ENCODE results near the gene ATP11C.

Gene ATP11C

DNA sequence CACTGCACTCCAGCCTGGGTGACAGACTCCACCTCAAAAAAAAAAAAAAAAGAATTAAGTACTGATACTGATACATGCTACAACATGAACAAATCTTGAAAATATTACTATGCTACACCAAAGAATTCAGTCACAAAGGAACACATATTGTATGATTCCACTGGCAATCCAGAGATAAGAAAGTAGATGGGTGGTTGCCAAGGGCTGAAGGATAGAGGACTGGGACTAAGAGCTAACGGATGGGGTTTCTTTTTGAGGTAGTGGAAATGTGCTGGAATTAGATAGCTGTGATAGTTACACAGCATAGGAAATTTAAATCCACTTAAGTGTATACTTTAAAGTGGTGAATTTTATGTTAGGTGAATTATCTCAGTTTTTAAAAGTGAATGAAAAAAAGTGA, 12.5 kb downstream of the ATP11C start:
- no peak for DNase-seq (ENCODE audit: low spot score)
- TF ChIP-seq, protein P1, sequence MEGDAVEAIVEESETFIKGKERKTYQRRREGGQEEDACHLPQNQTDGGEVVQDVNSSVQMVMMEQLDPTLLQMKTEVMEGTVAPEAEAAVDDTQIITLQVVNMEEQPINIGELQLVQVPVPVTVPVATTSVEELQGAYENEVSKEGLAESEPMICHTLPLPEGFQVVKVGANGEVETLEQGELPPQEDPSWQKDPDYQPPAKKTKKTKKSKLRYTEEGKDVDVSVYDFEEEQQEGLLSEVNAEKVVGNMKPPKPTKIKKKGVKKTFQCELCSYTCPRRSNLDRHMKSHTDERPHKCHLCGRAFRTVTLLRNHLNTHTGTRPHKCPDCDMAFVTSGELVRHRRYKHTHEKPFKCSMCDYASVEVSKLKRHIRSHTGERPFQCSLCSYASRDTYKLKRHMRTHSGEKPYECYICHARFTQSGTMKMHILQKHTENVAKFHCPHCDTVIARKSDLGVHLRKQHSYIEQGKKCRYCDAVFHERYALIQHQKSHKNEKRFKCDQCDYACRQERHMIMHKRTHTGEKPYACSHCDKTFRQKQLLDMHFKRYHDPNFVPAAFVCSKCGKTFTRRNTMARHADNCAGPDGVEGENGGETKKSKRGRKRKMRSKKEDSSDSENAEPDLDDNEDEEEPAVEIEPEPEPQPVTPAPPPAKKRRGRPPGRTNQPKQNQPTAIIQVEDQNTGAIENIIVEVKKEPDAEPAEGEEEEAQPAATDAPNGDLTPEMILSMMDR (IDR thresholded peaks at IDR 0.05; ENCODE audit: extremely low read depth, missing control alignments): no peak

DNA sequence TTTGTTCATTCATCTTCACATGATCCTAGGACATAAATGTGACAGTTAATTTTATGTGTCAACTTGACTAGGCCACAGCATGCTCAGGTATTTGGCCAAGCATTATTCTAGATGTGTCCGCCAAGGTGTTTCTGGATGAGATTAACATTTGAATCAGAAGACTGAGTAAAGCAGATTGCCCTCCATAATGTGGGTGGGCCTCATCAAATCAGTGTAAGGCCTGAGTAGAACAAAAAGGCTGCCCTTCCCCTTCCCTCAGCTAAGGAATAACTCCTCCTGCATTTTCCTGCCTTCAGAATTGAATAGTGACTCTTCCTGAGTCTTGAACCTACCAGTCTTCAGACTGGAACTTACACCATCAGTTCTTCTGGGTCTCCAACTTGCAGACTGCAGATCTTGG, 18.4 kb downstream of the ATP11C start:
- no peak for DNase-seq (ENCODE audit: low spot score)
- TF ChIP-seq, protein P1 (IDR thresholded peaks at IDR 0.05; ENCODE audit: extremely low read depth, missing control alignments): no peak

DNA sequence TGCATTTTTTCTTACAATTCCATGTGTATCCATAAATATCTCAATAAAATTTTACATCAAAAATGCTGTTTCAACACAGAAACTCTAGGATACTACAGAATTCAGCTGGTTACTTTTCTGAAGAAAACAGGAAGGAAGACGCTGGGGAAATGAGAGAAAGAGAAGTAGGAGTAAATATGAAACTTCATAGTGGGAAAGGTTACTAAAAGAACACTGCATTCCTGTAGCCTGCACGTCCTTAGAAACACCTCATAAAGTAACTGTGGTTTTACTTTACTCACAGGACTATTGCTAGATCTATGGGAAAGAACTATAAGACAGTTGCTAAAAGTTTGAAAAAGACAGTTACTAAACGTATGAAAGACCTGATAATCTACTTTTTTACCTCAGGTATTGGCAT, 23.1 kb downstream of the ATP11C start:
- no peak for DNase-seq (ENCODE audit: low spot score)

DNA sequence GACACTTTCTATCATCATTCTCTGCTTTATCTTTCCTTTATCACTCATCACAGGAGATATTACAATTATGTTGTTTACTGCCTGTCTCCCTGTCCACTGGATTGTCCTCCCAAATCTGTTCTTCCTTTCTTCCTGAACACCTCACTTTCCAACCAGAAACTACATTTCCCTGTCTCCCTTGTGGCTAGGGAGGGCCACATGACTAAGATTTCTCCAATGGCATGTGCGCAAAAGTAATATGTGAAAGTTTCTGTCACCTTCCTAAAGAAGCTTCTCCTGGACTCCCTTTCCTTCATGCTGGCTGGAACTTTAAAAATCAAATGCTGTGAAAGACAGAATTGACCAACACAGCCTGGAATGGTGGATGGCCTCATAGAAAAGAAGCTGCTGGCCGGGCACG, 25.8 kb downstream of the ATP11C start:
- TF ChIP-seq, protein P1 (IDR thresholded peaks at IDR 0.05; ENCODE audit: extremely low read depth, missing control alignments): no peak
- no peak for DNase-seq (ENCODE audit: low spot score)

More for the DNA sequence above, 23.1 kb downstream of the ATP11C start:
- TF ChIP-seq, protein P1 (IDR thresholded peaks at IDR 0.05; ENCODE audit: extremely low read depth, missing control alignments): no peak

DNA sequence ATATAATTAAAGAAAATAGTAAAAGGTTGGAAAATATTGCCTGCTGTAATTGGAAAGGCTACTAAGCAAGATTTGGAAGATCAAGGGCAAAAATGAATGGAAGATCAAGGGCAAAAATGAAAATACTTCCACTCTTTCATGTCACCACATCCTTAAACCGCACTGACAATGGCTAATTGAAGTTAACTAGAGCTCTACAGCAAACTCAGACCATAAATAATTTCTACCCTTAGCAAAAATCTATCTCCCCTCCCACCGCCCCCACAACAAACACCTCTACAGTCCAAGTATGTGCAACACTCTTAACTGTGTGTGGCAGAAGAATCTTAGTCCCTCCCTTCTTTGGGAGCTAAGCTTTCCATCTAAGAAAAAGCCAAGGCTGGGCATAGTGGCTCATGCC, 27.1 kb downstream of the ATP11C start:
- no peak for DNase-seq (ENCODE audit: low spot score)
- TF ChIP-seq, protein P1 (IDR thresholded peaks at IDR 0.05; ENCODE audit: extremely low read depth, missing control alignments): no peak

DNA sequence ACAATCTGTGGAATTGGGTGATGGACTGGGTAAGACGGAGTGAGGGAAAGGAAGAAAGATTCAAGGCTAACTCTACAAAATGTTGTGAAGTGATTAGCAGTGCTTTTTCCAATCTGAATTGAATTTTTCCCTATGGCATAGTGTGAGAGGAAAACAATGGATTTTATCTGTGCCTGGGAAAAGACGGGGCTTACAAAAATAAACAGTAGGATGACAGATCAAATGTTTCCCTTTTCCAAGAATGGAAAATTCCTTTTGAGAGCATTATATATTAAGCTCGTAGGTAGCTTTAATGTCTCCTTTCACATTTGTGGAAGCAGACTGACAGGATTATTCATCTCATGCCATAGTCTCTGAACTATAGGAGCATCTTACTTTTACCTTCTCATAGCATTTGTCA, 27.8 kb downstream of the ATP11C start:
- DNase-seq (ENCODE audit: low spot score): no peak
- TF ChIP-seq, protein P1 (IDR thresholded peaks at IDR 0.05; ENCODE audit: extremely low read depth, missing control alignments): no peak

DNA sequence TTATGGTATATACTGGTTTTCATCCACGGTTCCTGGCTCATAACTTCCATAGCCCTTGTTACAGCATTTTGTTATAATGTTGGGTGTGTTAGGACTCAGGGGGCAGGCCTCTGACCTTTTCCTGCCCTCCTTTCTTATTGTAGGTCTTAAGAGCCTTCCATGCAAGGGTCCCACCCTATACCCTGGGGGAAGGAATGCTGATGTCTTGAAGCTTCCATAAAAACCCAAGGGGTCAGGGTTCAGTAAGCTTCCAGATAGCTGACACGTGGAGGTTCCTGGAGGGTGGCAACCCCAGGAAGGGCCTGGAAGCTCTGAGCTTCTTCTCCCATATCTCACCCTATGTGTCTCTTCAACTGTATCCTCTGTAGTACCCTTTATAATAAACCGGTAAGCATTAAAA, 29.6 kb downstream of the ATP11C start:
- TF ChIP-seq, protein P1 (IDR thresholded peaks at IDR 0.05; ENCODE audit: extremely low read depth, missing control alignments): no peak
- no peak for DNase-seq (ENCODE audit: low spot score)

Measured in GM20000 (cell line).